Measurements from ENCODE around the gene RGS13.

The RGS13 gene

DNA sequence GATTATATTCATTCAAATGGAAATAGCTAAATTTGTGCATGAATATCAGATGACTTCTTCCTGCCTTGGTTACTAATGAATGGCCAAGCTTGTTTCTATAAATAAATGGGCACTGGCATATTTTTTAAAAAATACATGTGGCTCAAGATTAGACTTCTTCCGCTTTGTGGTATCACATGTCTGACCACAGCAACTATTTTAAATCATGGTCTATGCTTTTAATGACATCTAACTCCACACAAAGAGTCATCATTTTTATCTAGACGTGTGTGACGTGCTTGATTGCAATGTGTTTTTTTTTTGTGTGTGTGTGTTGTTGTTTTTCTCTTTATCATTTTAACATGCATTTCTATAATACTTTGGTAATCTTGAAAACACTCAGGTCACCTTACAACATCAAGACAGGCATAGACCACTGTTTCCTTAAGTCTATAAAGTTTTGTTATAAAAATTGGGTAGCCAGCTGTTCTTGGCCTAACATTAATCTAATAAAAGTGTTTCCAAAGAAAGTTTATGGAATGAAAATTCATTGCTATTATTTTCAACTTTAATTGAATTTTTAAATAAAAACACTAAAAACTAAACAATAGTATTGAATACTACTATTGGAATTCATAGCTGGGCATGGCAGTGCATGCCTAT, 30.8 kb upstream of the RGS13 start:
- Histone ChIP-seq H3K9me3 (ENCODE audit: control insufficient read depth, low read length) (no peaks in the 10 kb centered on the region), H3K79me2 (no peaks in the 10 kb centered on the region), H3K27me3 (ENCODE audit: control insufficient read depth, insufficient read depth, low read length) (no peaks in the 10 kb centered on the region), H3K4me3 (ENCODE audit: low read depth, low read length) (no peak overlapping the region), H3K27ac (no peak overlapping the region), H3K9ac (no peak overlapping the region), H3K4me2 (ENCODE audit: low read length) (no peak overlapping the region), H3K4me1 (no peaks in the 10 kb centered on the region), H2AFZ (no peak overlapping the region), H3K36me3 (ENCODE audit: control insufficient read depth, insufficient read depth, low read length) (no peaks in the 10 kb centered on the region)
- TF ChIP-seq, protein P1, sequence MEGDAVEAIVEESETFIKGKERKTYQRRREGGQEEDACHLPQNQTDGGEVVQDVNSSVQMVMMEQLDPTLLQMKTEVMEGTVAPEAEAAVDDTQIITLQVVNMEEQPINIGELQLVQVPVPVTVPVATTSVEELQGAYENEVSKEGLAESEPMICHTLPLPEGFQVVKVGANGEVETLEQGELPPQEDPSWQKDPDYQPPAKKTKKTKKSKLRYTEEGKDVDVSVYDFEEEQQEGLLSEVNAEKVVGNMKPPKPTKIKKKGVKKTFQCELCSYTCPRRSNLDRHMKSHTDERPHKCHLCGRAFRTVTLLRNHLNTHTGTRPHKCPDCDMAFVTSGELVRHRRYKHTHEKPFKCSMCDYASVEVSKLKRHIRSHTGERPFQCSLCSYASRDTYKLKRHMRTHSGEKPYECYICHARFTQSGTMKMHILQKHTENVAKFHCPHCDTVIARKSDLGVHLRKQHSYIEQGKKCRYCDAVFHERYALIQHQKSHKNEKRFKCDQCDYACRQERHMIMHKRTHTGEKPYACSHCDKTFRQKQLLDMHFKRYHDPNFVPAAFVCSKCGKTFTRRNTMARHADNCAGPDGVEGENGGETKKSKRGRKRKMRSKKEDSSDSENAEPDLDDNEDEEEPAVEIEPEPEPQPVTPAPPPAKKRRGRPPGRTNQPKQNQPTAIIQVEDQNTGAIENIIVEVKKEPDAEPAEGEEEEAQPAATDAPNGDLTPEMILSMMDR (IDR thresholded peaks at IDR 0.05) = no peak

GRCh38 chr1:192608671-192609070, 27.3 kb upstream of the RGS13 start:
- H3K79me2 ChIP-seq = no peaks in the 10 kb centered on the region
- no peak overlapping the region for H3K4me2 ChIP-seq (ENCODE audit: low read length)
- no peaks in the 10 kb centered on the region for H3K36me3 ChIP-seq (ENCODE audit: control insufficient read depth, insufficient read depth, low read length)
- no peak overlapping the region for H2AFZ ChIP-seq
- no peak overlapping the region for H3K9ac ChIP-seq
- TF ChIP-seq, protein P1 (IDR thresholded peaks at IDR 0.05) = no peak
- no peaks in the 10 kb centered on the region for H3K27me3 ChIP-seq (ENCODE audit: control insufficient read depth, insufficient read depth, low read length)
- no peaks in the 10 kb centered on the region for H3K4me1 ChIP-seq
- no peak overlapping the region for H3K4me3 ChIP-seq (ENCODE audit: low read depth, low read length)
- no peaks in the 10 kb centered on the region for H3K9me3 ChIP-seq (ENCODE audit: control insufficient read depth, low read length)
- no peak overlapping the region for H3K27ac ChIP-seq

DNA sequence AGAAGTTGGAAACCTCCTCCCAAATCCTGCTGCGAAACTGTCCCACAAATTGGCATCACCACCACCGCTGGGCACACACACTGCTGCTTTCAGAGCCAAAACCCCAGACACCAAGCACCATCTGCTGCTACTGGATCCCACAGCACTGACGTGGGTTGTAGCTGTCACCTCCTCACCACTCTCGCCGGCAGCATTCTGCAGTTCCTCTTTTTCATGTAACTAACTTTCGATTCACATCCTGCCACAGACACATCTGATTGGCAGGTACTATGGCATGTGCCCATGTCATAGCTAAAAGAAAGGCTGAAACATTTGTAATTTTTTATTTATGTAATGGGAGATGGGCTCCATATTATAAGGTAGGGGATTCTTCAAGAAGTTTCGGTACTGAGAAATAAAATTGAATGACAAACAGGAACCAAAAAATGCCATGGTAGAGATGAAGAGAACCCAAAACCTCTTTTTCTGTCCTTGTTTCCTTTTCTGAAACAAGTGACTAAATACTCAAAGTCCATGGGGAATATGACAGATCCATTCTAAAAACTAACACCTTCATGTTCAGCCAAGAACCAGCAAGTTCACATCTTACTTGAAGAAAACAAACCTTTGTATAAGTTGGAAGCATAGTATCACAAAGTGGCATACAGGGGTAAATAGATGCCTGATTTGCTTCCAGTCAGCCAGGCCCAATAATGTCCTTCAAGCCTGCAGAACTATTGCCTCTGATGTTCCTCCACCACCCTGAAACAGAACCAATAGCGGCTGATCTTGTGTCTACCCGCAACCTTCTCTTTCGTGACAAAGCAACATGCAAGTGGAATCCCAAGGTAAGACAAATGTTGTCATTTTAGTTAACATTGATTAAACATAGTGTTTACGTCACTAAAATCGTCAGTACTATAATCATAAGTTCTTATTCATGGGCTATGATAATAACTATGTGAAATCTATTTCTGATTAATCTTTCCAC, 26.6 kb upstream of the RGS13 start:
- H3K27ac ChIP-seq = no peak overlapping the region
- H3K79me2 ChIP-seq = no peaks in the 10 kb centered on the region
- H3K4me3 ChIP-seq (ENCODE audit: low read depth, low read length) = no peak overlapping the region
- no peaks in the 10 kb centered on the region for H3K9me3 ChIP-seq (ENCODE audit: control insufficient read depth, low read length)
- no peak overlapping the region for H3K4me2 ChIP-seq (ENCODE audit: low read length)
- H2AFZ ChIP-seq = no peak overlapping the region
- H3K4me1 ChIP-seq = no peaks in the 10 kb centered on the region
- H3K9ac ChIP-seq = no peak overlapping the region
- no peaks in the 10 kb centered on the region for H3K27me3 ChIP-seq (ENCODE audit: control insufficient read depth, insufficient read depth, low read length)
- H3K36me3 ChIP-seq (ENCODE audit: control insufficient read depth, insufficient read depth, low read length) = no peaks in the 10 kb centered on the region
- TF ChIP-seq, protein P1 (IDR thresholded peaks at IDR 0.05) = no peak

DNA sequence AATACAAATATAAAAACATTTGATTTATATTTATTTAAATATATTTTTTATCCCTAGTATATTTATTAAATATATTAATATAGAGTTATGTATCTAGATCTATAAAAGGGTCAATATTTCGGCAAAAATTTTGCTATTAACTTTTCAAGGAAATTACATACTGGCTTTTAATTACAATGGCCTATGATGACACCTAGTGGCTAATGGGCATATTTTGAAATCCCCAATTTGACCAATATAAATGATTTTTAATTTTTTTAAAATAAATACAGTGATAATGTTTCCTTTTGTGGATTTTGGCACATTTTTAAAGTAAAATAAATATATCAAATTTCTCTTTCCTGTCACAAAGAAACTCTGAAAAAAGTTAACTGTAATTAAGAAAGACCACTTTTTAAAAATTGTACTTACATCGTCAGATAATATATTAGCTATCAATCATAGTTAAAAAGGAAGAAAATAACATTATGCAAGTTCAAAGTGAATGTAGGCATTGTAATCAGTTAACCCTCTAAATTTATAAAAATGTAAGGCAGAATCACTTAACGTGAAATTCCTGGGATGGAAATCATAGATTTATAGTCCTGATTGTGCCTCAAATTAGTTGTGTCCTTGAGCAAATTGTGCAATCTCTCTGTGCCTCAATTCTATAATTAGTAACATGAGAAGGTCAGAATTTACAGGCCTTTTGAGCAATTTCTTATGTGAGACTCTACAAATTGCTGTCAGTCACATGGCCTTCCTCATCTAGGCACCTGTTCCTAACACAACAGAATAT, 25.6 kb upstream of the RGS13 start:
- Histone ChIP-seq H3K27ac (no peak overlapping the region), H2AFZ (no peak overlapping the region), H3K27me3 (ENCODE audit: control insufficient read depth, insufficient read depth, low read length) (no peaks in the 10 kb centered on the region), H3K9ac (no peak overlapping the region), H3K4me1 (no peaks in the 10 kb centered on the region), H3K4me3 (ENCODE audit: low read depth, low read length) (no peak overlapping the region), H3K36me3 (ENCODE audit: control insufficient read depth, insufficient read depth, low read length) (no peaks in the 10 kb centered on the region), H3K9me3 (ENCODE audit: control insufficient read depth, low read length) (no peaks in the 10 kb centered on the region), H3K79me2 (no peaks in the 10 kb centered on the region), H3K4me2 (ENCODE audit: low read length) (no peak overlapping the region)
- TF ChIP-seq, protein P1 (IDR thresholded peaks at IDR 0.05) = peak; percentile 34

All from parathyroid adenoma (tissue), 2 donors.